C4-2B (cell line): Measurements from ENCODE around the gene TCFL5.

Source experiments
- CTCF ChIP-seq: fragments of 450-650 bp; conservative IDR thresholded peaks from 2 replicates; pipeline ENCODE4 v1.5.1; 2017; ENCODE audit warnings: mild to moderate bottlenecking
- ZFX ChIP-seq: fragments of 450-650 bp; IDR thresholded peaks from 2 replicates; pipeline ENCODE4 v1.6.1; 2017

- TF ChIP-seq CTCF = no peak
- TF ChIP-seq ZFX = no peak
Measured at GRCh38 chr20:62809530-62810428, 51.8 kb downstream of the TCFL5 start.
